Right cardiac atrium (tissue), 5 donors: ENCODE results near the gene GYS2. TPM values are rescaled to one million over a fixed set of nuclear protein-coding genes. Genes with fewer than 3 reads are reported as not detected.
A peak's percentile ranks its signal among the peaks of the same experiment; 100 is the strongest.

Source experiments
- ATAC-seq, 2 donors: fragments of 200-7000 bp; cut with Tn5 transposase; one replicate each; pipeline versions ENCODE4 v1.8.0 to v1.9.1; 2020; ENCODE audit warnings: moderate library complexity in 2 of 2, mild to moderate bottlenecking in 1 of 2
- DNase-seq, 3 donors: peaks; one replicate each; pipeline ENCODE4 v3.0.0-alpha.2; 2020
- H3K27ac ChIP-seq: one replicate; pipeline ENCODE4 v1.5.1; 2013; ENCODE audit warnings: mild to moderate bottlenecking, low read length, control low read depth, moderate library complexity
- H3K27me3 ChIP-seq: one replicate; pipeline ENCODE4 v1.6.1; 2013; ENCODE audit not compliant: control insufficient read depth, insufficient read depth
- H3K4me1 ChIP-seq: one replicate; pipeline ENCODE4 v1.6.1; 2013; ENCODE audit warnings: low read length; ENCODE audit not compliant: control insufficient read depth, insufficient read depth
- H3K4me3 ChIP-seq: one replicate; pipeline ENCODE4 v1.5.1; 2013; ENCODE audit warnings: low read length, control low read depth
- H3K9me3 ChIP-seq: one replicate; pipeline ENCODE4 v1.6.1; 2013; ENCODE audit warnings: low read length; ENCODE audit not compliant: control insufficient read depth
- WGBS: extraction: QIAGEN DNeasy Blood & Tissue Kit; methylation state at CpG from one replicate; pipeline ENCODE4 v1.1.7; 2013; 5-methylcytosine and 5-hydroxymethylcytosine counted together
- intact Hi-C, 4 donors: fragments of 100-400 bp; cut with DNase I; formaldehyde crosslinking; loops; one replicate each; pipeline versions ENCODE4 v1.11.0 to v1.14.0; 2022 to 2023
- polyA plus RNA-seq: library from polyadenylated mRNA; stranded (reverse); fragments of 200-250 nt; gene quantifications from one replicate; pipeline ENCODE4 v1.2.3, GENCODE V29; 2013
- total RNA-seq, 4 donors: library from RNA; stranded (reverse); fragmentation: NEBNext Ultra II Directional; extraction: Animal tissue kit (Norgen Biotek cat#: 25700); gene quantifications; one replicate each; pipeline ENCODE4 v1.2.1, GENCODE V29; 2021
- donor health status: healthy with polysubstance abuse.
- donor health status: DM: no; HTN: yes; CAD: no.
- donor health status: DM: no; HTN: no; CAD: no.
- donor health status: DM: no; HTN: yes; CAD: no; lungs with severe emphysema.
- donor health status: DM: yes; HTN: yes; CAD: no.

GYS2 gene
- total and polyA plus RNA-seq, 5 donors = 0.12 to 0.16 TPM; not detected in 3

DNA sequence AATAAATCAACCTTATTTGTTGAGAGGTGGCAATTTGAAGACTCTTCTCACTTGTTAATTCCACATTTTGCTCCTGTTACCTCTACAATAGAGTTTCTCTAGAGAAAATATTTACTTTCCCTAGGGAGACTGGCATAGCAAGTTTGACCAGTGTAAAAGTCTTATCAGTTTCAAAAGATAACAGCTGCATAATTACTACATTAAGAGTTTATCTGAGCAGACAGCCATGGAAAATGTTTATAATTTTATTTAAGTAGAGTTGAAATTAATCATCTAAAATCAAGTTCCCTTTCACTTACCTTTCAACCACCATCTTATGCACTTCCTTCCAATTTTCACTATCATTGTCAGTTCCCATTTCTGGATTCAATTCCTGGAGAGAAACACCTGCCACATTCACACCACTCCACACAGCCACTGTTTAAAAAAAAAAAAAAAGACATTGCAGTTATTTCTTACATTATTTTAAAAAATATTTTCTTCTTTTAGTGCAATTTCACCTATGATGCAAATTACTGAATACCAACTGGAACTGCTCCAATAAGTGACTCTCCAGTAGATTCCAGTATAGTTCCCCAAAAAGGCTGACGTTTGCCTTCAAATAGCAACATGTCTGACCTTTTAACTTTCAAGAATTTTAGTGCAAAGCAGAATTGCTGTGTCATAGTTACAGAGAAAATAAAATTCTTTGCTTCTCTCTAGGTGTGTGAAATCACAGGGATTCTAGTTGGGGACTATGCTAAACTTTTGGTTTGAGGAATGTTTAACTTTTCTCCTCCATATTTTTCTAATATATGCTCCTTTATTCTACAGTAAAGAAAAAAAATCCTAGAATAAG is 33.6 kb upstream of the GYS2 start:
- Histone ChIP-seq H3K9me3 (no peaks in the 10 kb centered on the region), H3K4me3 (no peak overlapping the region), H3K27me3 (no peaks in the 10 kb centered on the region), H3K4me1 (no peaks in the 10 kb centered on the region), H3K27ac (no peak overlapping the region)
- intact Hi-C loops = no loop called here
- 45% methylated on average over 1 of the region's 1 CpG for WGBS
- ATAC-seq = no peak
- no peak for DNase-seq

DNA sequence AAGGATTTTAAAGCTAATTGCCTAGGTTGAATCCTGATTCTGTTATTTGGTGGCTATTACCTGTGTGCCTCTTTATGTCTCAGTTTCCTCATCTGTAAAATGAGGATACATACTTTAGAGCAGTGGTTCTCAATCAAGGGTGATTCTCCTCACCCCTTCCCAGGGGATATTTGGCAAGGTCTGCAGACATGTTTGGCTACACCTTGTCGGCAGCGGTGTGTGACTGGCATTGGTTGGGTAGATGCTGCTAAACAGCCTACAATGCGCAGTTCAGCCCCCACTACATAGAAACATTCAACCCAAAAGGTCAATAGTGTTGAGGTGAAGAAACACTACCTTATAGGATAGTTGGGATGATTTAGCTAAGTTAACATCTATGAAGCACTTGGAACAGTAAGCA is 29.6 kb upstream of the GYS2 start:
- intact Hi-C loops = no loop called here
- no peak for DNase-seq
- 97% methylated on average over 3 of the region's 3 CpGs for WGBS

DNA sequence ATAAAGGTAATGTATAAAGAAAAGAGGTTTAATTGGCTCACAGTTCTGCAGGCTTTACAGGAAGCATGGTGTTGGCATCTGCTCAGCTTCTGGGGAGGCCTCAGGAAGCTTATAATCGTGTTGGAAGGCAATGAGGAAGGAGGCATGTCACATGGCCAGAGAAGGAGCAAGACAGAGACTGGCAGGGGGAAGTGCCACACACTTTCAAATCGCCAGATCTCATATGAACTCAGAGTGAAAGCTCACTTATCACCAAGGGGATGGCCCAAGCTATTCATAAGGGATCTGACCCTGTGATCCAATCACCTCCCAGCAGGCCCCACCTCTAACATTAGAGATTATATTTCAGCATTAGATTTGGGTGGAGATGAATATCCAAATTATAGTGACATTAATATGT is 26.7 kb upstream of the GYS2 start:
- 26% methylated on average over 2 of the region's 2 CpGs for WGBS
- no peaks in the 10 kb centered on the region for H3K4me1 ChIP-seq
- no peak for ATAC-seq

More for the DNA sequence above, 29.6 kb upstream of the GYS2 start:
- no peaks in the 10 kb centered on the region for H3K27me3 ChIP-seq
- ATAC-seq = no peak
- H3K9me3 ChIP-seq = no peaks in the 10 kb centered on the region
- no peak overlapping the region for H3K4me3 ChIP-seq
- no peaks in the 10 kb centered on the region for H3K4me1 ChIP-seq
- no peak overlapping the region for H3K27ac ChIP-seq

DNA sequence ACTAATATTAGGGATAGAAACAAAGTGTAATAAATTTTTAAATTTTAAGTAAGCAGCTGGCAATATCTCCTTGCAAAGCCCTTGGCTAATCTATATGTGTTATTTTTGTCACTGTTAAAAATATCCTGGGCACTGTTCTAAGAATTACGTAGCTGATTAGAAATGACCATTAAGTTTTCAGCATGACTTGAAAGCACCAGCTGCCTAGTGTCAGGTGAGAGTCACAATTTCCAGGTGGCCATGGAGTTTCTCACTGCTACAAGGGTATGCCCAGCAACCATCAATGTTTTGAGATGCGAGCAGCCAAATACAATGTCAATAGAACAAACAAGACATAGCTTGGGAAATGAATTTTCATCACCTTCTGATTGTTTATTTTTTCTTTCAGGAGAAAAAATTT is 23.3 kb upstream of the GYS2 start:
- H3K4me1 ChIP-seq = no peaks in the 10 kb centered on the region
- intact Hi-C loops = no loop called here
- no peaks in the 10 kb centered on the region for H3K9me3 ChIP-seq
- no peak overlapping the region for H3K4me3 ChIP-seq
- 64% methylated on average over 2 of the region's 2 CpGs for WGBS
- DNase-seq (no peak), ATAC-seq (peak; percentile 65 to 75)
- H3K27me3 ChIP-seq = no peaks in the 10 kb centered on the region
- no peak overlapping the region for H3K27ac ChIP-seq

More for the DNA sequence above, 26.7 kb upstream of the GYS2 start:
- DNase-seq = no peak
- Histone ChIP-seq H3K4me3 (no peak overlapping the region), H3K27ac (no peak overlapping the region), H3K27me3 (no peaks in the 10 kb centered on the region), H3K9me3 (no peaks in the 10 kb centered on the region)
- intact Hi-C loops = no loop called here

DNA sequence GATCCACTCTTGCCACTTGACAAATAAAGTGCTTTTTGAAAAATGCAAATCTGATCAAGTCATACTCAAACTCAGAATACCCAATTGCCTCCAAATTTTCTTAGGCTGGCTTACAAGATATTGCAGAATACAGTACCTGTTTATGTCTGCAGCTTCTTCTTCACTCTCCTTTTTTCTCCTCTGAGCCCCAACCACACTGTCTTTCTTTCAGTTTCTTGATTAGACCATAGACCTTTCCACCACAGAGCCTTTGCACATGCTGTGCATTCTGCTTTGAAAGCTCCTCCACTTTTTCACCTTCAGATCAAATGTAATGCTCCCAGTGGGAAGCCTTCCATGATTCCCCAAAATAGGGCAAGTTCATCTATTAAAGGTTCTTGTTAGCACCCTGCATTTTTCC is 13.9 kb upstream of the GYS2 start:
- DNase-seq (no peak), ATAC-seq (no peak)
- H3K4me1 ChIP-seq = no peaks in the 10 kb centered on the region
- intact Hi-C loops = no loop called here
- no peaks in the 10 kb centered on the region for H3K9me3 ChIP-seq
- H3K4me3 ChIP-seq = no peak overlapping the region
- no peak overlapping the region for H3K27ac ChIP-seq
- no peaks in the 10 kb centered on the region for H3K27me3 ChIP-seq

DNA sequence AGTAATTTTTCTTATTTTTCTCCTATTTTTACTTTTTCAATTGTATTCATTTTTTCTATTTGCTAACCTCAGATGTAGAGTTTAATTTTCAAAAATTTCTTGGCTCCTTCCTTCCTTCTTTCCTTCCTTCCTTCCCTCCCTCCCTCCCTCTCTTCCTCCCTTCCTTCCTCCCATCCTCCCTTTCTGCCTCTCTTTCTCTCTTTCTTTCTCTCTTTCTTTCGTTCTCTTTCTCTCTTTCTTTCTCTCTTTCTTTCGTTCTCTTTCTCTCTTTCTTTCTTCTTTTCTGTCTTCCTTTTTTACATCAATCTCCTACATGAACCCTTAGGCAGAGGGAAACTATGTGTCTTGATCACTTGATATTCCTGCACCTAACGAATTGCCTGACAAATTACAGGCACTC is 12.4 kb upstream of the GYS2 start:
- H3K4me1 ChIP-seq = no peaks in the 10 kb centered on the region
- DNase-seq = no peak
- no peak overlapping the region for H3K27ac ChIP-seq
- H3K4me3 ChIP-seq = no peak overlapping the region
- H3K9me3 ChIP-seq = no peaks in the 10 kb centered on the region
- ATAC-seq = no peak
- no peaks in the 10 kb centered on the region for H3K27me3 ChIP-seq
- intact Hi-C loops = no loop called here
- 77% methylated on average over 3 of the region's 3 CpGs for WGBS

DNA sequence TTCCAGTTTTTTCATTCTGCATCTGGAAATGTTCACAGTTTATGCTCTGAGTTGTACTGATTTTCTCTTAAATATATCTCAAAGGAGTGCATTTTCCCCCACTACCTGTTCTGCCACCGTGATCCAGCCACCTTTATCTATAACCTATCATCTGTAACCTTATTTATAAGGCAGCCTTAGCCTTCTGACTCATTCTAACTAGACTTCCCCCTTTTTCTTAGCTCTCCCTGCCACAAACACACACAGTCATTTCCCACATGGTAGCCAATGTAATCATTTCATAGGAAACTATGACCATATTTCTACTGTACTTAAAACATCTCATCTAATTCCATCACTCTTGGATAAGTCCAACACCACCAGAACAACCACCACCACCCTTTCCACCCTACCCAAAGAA is 10.8 kb upstream of the GYS2 start:
- intact Hi-C loops = no loop called here
- Histone ChIP-seq H3K9me3 (no peaks in the 10 kb centered on the region), H3K4me1 (no peaks in the 10 kb centered on the region), H3K27ac (no peak overlapping the region), H3K4me3 (no peak overlapping the region), H3K27me3 (no peaks in the 10 kb centered on the region)
- 28% methylated on average over 1 of the region's 1 CpG for WGBS
- ATAC-seq = no peak
- DNase-seq = no peak

DNA sequence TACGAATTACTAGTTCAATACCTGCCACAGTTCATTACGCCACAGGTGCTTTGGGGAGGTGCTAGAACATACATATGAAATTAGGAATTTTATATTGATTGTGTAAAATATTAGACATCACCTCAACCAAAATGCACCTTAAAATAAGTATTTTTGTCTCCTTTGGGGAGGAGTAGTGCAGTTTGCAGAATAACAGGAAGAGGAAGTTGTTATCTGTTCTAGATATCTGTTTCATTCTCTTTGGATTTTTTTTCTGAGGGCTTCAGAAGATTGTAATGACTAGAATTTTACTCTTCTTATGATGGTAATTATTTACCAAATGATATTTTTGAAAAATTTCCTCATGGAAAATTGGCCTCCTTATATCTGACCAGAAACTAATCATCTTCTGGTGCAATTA is 9.9 kb upstream of the GYS2 start:
- DNase-seq (no peak), ATAC-seq (no peak)
- Histone ChIP-seq H3K4me1 (no peaks in the 10 kb centered on the region), H3K4me3 (no peak overlapping the region), H3K27ac (no peak overlapping the region), H3K9me3 (no peaks in the 10 kb centered on the region), H3K27me3 (no peaks in the 10 kb centered on the region)
- intact Hi-C loops = loop anchor here in 1 of 4 donors (5.0 kb wide), 1 partner anchor 63 kb away; no protein-coding TSS in a partner anchor
- 88% methylated on average over 2 of the region's 2 CpGs for WGBS

DNA sequence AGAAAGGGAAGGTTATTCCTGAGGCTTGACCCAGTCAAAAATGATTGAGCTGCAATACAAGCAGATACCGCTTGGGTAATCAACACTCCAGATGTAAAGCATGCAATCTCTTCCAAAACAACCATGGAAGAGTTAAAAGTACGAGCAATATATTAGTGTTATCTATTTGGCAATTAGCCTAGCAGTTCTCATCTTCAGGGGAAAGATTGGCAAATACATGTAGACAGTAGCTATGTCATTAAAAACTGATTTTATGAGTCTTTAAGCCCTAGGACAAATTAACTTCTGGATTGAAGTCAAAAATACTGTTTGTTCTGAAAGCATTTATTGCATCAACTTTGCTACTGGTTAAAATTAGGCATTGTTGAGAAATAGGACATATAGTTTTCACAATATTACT is 9.3 kb upstream of the GYS2 start:
- 44% methylated on average over 2 of the region's 2 CpGs for WGBS

DNA sequence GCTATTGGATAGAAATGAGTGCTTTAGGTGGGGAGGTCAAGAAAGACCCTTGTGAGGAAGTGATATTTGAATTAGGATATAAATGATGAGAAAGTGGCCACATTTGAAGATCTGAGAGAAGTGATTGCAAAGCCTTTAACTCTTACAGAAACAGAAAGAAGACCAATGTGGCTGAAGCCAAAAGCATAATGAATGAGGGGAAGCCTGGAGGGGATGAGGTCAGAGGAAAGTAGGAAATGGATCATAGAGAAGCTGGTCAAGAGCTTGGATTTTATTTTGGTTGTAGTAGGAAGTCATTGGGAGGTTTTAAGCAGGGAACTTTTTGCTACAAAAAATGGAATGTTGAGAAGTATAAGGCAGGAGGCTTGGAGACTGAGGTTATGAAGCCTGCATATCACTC is 3.5 kb upstream of the GYS2 start:
- no peaks in the 10 kb centered on the region for H3K9me3 ChIP-seq
- H3K27me3 ChIP-seq = no peaks in the 10 kb centered on the region
- H3K4me1 ChIP-seq = peaks cover 1% of the 10 kb centered on the region
- no peak for DNase-seq
- ATAC-seq = no peak
- no peak overlapping the region for H3K27ac ChIP-seq
- intact Hi-C loops = loop anchor here in 2 of 4 donors (2.0 to 5.0 kb wide), 2 partner anchors 73 to 74 kb away; no protein-coding TSS in a partner anchor
- no peak overlapping the region for H3K4me3 ChIP-seq

More for the DNA sequence above, 9.3 kb upstream of the GYS2 start:
- intact Hi-C loops = loop anchor here in 1 of 4 donors (5.0 kb wide), 1 partner anchor 63 kb away; no protein-coding TSS in a partner anchor
- H3K27me3 ChIP-seq = no peaks in the 10 kb centered on the region
- H3K9me3 ChIP-seq = no peaks in the 10 kb centered on the region
- H3K4me3 ChIP-seq = no peak overlapping the region
- ATAC-seq = no peak
- H3K27ac ChIP-seq = no peak overlapping the region
- no peaks in the 10 kb centered on the region for H3K4me1 ChIP-seq
- no peak for DNase-seq

DNA sequence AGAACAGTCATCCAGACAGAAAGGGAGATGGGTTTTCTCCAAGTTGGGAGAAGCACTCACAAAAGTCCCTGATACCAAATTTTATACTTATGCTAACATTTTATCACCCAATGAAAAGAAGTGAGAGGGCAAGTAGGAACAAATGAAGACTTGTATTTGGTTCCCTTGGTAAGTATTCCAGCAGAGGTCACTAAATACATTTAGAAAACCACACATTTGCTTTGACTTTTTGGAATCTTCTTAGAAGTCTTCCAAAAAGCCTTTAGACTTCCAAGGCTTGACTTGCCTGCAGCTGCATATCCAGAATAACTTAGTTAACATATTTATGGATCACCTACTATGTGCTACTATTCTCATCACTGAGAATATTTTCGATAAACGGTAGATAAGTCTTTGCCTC is 3.1 kb upstream of the GYS2 start:
- Histone ChIP-seq H3K27me3 (no peaks in the 10 kb centered on the region), H3K4me1 (peaks cover 1% of the 10 kb centered on the region), H3K27ac (no peak overlapping the region), H3K9me3 (no peaks in the 10 kb centered on the region), H3K4me3 (no peak overlapping the region)
- ATAC-seq (no peak), DNase-seq (no peak)
- intact Hi-C loops = loop anchor here in 3 of 4 donors (2.0 to 5.0 kb wide), 2 partner anchors 73 to 75 kb away; no protein-coding TSS in a partner anchor
- WGBS = 59% methylated on average over 2 of the region's 2 CpGs
